ENCODE data around the gene CMPK2. TPM values are rescaled to one million over a fixed set of nuclear protein-coding genes. Genes with fewer than 3 reads are reported as not detected.

The CMPK2 gene
- total RNA-seq, 5 donors from 2014 or later (not counting 1 experiment from before 2014, with no cell fraction given): 6.5 to 15.2 (median 9.1) TPM

- H3K9me3 ChIP-seq: no peaks in the 10 kb centered on the region
- H3K27ac ChIP-seq (ENCODE audit: low read length): no peak overlapping the region
- H3K4me1 ChIP-seq (ENCODE audit: control insufficient read depth in 1 of 2, extremely low read depth in 1 of 2, insufficient read depth in 2 of 2, low read length in 2 of 2): no peaks in the 10 kb centered on the region
- WGBS (ENCODE audit: insufficient coverage): 86% methylated on average over 1 of the region's 1 CpG
- Mint-ChIP-seq H3K27ac (no peak overlapping the region), H3K36me3 (no peaks in the 10 kb centered on the region), H3K4me3 (no peak overlapping the region), H3K9me3 (no peaks in the 10 kb centered on the region), H3K4me1 (no peaks in the 10 kb centered on the region), H3K27me3 (peaks cover 28 to 42% of the 10 kb centered on the region in 2 donors)
- H3K4me3 ChIP-seq (ENCODE audit: control insufficient read depth in 1 of 2, extremely low read depth in 1 of 2, low read length in 1 of 2): no peak overlapping the region
- H3K27me3 ChIP-seq (replicated peaks in 1 of 2; ENCODE audit: control insufficient read depth in 2 of 2, extremely low read depth in 1 of 2, insufficient read depth in 2 of 2, low read length in 1 of 2): peaks cover 0 to 47% of the 10 kb centered on the region in 2 experiments
- H3K36me3 ChIP-seq (ENCODE audit: control insufficient read depth in 2 of 2, extremely low read depth in 1 of 2, insufficient read depth in 1 of 2, low read length in 1 of 2): no peaks in the 10 kb centered on the region
- DNase-seq (no peak), ATAC-seq (replicated peaks in 1 of 4) (no peak)
- CTCF ChIA-PET: no interaction called here
- POLR2A ChIA-PET: no interaction called here
Observed at GRCh38 chr2:6808426-6808825, 57.3 kb downstream of the CMPK2 start.

DNA sequence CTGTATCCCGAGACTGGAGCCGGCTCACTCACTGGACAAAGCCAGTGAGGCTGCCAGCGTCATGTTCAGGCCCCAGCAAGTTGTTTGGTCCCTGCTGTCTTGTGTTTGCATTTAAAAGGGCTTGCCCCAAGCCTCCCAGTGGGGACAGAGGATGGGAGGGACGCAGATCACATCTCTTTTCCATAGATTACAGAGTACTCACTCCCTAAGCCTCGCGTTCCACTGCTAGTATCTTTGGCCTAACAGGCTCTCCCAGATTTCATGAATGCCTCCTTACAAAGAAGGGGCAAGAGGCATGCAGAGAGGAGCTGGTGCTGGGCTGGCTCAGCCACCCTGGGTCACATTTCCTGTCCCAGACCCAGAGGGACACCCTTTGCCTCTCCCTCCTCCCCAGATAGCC is 59.1 kb downstream of the CMPK2 start:
- H3K9me3 Mint-ChIP-seq: no peaks in the 10 kb centered on the region
- Histone ChIP-seq H3K27ac (ENCODE audit: low read length) (no peak overlapping the region), H3K27me3 (replicated peaks in 1 of 2; ENCODE audit: control insufficient read depth in 2 of 2, extremely low read depth in 1 of 2, insufficient read depth in 2 of 2, low read length in 1 of 2) (peaks cover 0 to 38% of the 10 kb centered on the region in 2 experiments), H3K4me1 (ENCODE audit: control insufficient read depth in 1 of 2, extremely low read depth in 1 of 2, insufficient read depth in 2 of 2, low read length in 2 of 2) (no peaks in the 10 kb centered on the region), H3K9me3 (no peaks in the 10 kb centered on the region), H3K4me3 (ENCODE audit: control insufficient read depth in 1 of 2, extremely low read depth in 1 of 2, low read length in 1 of 2) (no peak overlapping the region), H3K36me3 (ENCODE audit: control insufficient read depth in 2 of 2, extremely low read depth in 1 of 2, insufficient read depth in 1 of 2, low read length in 1 of 2) (no peaks in the 10 kb centered on the region)
- ChIA-PET CTCF (no interaction called here), POLR2A (no interaction called here)
- H3K27ac Mint-ChIP-seq: no peak overlapping the region
- ATAC-seq (replicated peaks in 1 of 4) (no peak), DNase-seq (no peak)
- H3K4me1 Mint-ChIP-seq: no peaks in the 10 kb centered on the region
- peaks cover 27 to 45% of the 10 kb centered on the region in 2 donors for H3K27me3 Mint-ChIP-seq
- H3K4me3 Mint-ChIP-seq: no peak overlapping the region
- H3K36me3 Mint-ChIP-seq: no peaks in the 10 kb centered on the region
- WGBS (ENCODE audit: insufficient coverage): 73% methylated on average over 5 of the region's 6 CpGs

DNA sequence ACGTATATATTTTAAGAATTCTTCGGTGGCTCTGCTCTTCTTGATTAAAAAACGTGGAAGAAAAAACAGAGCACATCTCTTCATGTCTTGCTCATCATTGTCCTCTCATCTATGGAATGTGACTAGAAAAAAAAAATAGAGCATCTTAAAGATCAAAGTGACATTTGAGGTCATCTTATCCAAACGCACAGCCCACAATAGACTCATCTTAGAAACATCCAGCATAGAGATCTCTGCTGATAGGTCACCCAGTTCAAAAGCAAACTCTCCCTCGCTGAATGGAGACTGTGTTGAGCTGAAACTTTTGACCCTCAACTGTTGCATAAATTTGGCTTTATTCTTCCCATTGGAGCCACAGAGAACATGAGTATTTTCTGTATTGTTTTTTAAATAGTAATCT is 65.2 kb downstream of the CMPK2 start:
- Histone ChIP-seq H3K36me3 (ENCODE audit: control insufficient read depth in 2 of 2, extremely low read depth in 1 of 2, insufficient read depth in 1 of 2, low read length in 1 of 2) (no peaks in the 10 kb centered on the region), H3K27ac (ENCODE audit: low read length) (no peak overlapping the region), H3K27me3 (replicated peaks in 1 of 2; ENCODE audit: control insufficient read depth in 2 of 2, extremely low read depth in 1 of 2, insufficient read depth in 2 of 2, low read length in 1 of 2) (peaks cover 0 to 5% of the 10 kb centered on the region in 2 experiments), H3K4me3 (ENCODE audit: control insufficient read depth in 1 of 2, extremely low read depth in 1 of 2, low read length in 1 of 2) (no peak overlapping the region), H3K4me1 (ENCODE audit: control insufficient read depth in 1 of 2, extremely low read depth in 1 of 2, insufficient read depth in 2 of 2, low read length in 2 of 2) (no peaks in the 10 kb centered on the region), H3K9me3 (no peaks in the 10 kb centered on the region)
- no peak for ATAC-seq (replicated peaks in 1 of 4)
- no peaks in the 10 kb centered on the region for H3K36me3 Mint-ChIP-seq
- H3K27ac Mint-ChIP-seq: no peak overlapping the region
- ChIA-PET POLR2A (no interaction called here), CTCF (no interaction called here)
- no peak overlapping the region for H3K4me3 Mint-ChIP-seq
- H3K27me3 Mint-ChIP-seq: peaks cover 10 to 21% of the 10 kb centered on the region in 2 donors
- no CpG with 5 or more reads among the region's 5 CpGs for whole genome bisulfite sequencing (ENCODE audit: insufficient coverage)
- H3K4me1 Mint-ChIP-seq: no peaks in the 10 kb centered on the region
- DNase-seq: no peak
- H3K9me3 Mint-ChIP-seq: no peaks in the 10 kb centered on the region

Other genes starting within 250 kb of the CMPK2 start
- gene RSAD2, start 11.9 kb upstream of the CMPK2 start, total RNA-seq: 10 to 100 TPM in 1 of 5 donors, 1 to 10 TPM in 4; 3.2 to 10.7 (median 7.2) TPM
- 10 to 100 TPM; 46.3 to 93.1 (median 79.9) TPM for gene RNF144A, start 51.5 kb upstream of the CMPK2 start, total RNA-seq

Measured in T-cell (primary cell).